GM19239 (cell line): ENCODE measurements around the gene MAGT1.
"Not testable (repeated sequence)": the region's sequence is repeated elsewhere in the genome, so short reads cannot be mapped to it uniquely, and the experiment has no call there.

ENCODE experiments used
- DNase-seq: peaks from one replicate; pipeline ENCODE4 v3.0.0; 2011; ENCODE audit warnings: low spot score; ENCODE audit not compliant: insufficient read length
- FAIRE-seq: peaks from 2 replicates; lab custom pipeline; 2011; peaks lifted over from hg19 to GRCh38; lab: Jason Lieb, UNC

The MAGT1 gene

DNA sequence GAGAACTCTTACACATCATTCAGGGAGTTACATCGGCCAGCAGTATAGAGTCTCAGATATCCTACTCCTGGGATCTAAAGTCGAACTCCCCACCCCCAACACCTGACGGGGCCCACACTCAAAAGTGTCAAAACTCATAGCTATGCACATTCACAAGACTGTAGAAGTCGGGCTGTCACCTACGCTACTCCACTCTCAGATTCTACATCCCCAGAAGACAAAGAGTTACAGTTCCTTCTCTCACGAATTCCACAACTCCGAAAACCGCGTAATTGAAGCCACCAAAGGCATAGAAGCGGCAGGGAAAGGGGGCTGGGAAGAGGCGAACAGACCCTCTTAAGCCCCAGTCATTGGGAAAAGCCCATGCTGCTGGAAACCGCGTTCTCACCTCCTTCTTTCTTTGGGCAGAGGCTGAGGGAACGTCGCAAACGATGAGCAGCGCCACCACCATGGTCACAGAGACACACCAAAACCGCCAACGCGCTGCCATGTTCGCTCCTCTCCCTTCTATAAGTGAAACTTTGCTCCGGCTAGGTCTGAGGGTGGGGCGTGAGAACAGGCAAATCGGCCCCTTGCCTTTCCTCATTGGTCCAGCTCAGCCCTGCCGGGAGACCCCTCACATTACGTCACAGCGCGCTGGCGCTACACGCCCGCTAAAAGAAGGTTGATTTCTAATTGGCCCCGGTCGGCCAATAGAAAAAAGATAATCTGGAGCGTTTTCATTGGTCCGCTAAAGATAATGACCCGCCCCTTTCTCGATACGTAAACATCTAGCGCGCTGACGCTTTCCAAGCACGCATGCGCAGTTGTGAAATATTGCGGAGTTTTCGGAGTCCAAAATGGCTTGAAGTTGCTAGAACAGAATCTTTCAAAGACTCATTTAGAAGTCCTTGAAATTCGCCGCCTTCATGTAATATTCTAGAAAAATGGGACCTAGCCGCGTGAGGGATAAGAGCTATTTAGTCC lies at the start of gene MAGT1:
TSS of gene MAGT1 (minus strand) at position 515 of the 966 bp plus-strand sequence. CDS start at position 490, 25 bp downstream.
- FAIRE-seq = peak; percentile 97
- peak; percentile 31 for DNase-seq

GRCh38 chrX:77945031-77945430 lies 49.8 kb upstream of the MAGT1 start:
- peak; percentile 11 for FAIRE-seq

DNA sequence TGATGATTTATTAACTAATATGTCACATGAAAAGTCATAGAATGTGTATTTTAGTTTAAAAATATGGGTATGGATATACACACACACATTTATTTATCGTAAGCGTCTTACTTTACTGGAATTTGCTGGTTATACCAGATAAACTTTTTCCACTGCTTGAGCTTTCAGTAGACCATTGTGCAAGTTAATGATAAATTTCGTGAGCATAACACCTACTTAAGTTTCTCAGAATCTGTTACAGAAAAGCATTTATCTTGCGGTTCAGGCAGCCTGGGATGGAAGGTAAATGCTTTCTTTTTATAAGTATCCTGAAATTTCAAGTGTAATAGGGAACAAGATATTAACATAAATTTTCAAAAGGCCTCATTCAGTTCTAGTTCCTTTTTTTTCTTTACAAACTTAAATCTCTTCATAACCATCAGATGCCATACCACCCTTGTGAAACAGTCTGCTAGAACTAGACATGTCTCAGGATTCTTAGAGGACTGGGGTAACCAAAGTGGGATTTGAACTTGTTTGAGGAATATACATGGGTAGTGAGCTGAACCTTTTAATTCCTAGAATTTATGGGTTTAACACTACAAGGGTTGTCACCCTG lies 42.9 kb upstream of the MAGT1 start:
- DNase-seq (no peak), FAIRE-seq (peak; percentile 66)

More at GRCh38 chrX:77945031-77945430, 49.8 kb upstream of the MAGT1 start:
- not testable (repeated sequence) for DNase-seq

DNA sequence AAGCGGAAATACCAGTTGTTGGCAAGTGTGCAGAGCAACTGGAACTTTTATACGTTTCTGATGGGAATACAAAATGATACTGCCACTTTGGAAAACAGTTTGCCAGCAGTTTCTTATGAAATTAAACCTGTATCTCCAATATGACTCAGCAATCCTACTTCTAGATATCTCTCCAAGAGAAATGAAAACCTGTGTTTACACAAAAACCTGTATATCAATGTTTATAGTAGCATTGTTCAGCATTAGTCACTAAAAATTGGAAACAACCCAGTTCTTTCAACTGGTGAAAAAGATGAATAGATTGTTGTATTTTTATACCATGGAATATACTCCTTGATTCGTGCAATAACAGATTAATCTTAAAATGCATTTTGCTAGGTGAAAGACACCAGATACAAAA lies 42.1 kb upstream of the MAGT1 start:
- DNase-seq (no peak), FAIRE-seq (no peak)

GRCh38 chrX:77936299-77936698 lies 41.1 kb upstream of the MAGT1 start:
- no peak for FAIRE-seq

GRCh38 chrX:77935886-77936285 lies 40.7 kb upstream of the MAGT1 start:
- DNase-seq = no peak
- FAIRE-seq = no peak

More at GRCh38 chrX:77936299-77936698, 41.1 kb upstream of the MAGT1 start:
- no peak for DNase-seq

DNA sequence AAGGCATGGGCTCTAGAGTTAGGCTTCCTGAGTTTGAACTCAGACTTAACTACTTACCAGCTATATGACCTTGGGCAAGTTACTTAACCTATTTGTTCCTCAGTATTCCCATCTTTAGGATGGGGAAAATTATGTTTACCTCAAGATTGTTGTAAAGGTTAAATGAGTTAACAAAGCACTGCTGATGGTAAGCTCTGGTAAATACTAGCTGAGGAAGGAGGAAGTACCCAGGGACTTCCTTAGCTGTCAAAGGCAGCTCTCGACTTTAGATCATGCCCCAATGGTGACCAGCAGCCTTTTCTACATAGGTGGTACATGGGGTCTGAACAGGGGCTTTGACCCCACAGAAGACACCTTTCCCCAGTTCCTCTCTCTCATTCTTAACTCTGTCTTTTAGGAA lies 35.3 kb upstream of the MAGT1 start:
- no peak for DNase-seq

DNA sequence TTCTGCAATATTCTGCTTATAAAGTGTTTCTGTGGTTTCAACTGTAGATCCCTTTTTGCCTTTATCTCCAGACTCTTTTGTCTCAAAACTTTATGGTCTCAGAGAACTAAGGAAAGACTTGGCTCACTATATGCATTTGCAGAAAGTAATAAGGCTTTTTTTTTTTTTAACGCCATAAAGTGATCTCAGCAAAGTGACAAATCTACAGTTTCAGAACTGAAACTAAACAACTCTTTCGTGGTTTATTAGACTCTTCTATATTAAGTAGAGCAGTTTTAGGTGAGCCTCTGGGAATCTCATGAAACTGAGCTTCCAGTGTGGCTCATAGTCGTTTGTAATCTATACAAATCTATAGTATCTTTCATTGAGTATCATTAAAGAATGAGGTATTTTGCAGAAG lies 30.5 kb upstream of the MAGT1 start:
- peak; percentile 81 for FAIRE-seq

More for the DNA sequence above, 35.3 kb upstream of the MAGT1 start:
- no peak for FAIRE-seq

GRCh38 chrX:77924320-77924859 lies 29.2 kb upstream of the MAGT1 start:
- DNase-seq (no peak), FAIRE-seq (peak; percentile 56)

More for the DNA sequence above, 30.5 kb upstream of the MAGT1 start:
- no peak for DNase-seq

DNA sequence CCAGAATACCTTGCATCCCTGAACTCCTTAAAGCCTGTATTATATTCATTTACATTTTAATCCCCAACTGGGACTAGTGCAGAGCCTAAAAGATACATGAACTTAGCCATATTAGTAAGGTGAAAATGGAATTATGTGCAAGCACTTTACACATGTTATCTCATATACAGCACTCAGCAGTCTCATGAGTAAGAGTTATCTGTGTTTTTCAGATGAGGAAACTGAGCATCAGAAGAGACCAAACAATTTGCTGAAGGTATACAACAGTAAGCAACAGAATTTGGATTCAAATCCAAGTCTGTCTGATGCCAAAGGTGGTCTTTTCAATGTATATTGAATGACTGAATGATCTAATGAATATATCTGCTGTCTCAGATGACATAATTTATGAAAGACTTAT lies 27.6 kb upstream of the MAGT1 start:
- DNase-seq (no peak), FAIRE-seq (peak; percentile 93)

DNA sequence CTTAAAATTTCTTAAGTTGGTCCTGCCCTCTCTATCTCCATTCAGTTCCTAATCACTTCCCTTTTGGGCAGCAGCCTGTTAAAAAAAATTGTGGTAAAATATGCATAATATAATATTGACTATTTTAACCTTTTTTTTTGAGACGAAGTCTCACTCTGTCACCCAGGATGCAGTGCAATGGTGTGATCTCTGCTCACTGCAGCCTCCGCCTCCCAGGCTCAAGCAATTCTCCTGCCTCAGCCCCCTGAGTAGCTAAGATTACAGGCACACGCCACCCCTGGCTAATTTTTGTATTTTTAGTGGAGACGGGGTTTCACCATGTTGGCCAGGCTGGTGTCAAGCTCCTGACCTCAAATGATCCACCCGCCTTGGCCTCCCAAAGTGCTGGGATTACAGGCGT lies 24.1 kb upstream of the MAGT1 start:
- FAIRE-seq, DNase-seq: not testable (repeated sequence)

DNA sequence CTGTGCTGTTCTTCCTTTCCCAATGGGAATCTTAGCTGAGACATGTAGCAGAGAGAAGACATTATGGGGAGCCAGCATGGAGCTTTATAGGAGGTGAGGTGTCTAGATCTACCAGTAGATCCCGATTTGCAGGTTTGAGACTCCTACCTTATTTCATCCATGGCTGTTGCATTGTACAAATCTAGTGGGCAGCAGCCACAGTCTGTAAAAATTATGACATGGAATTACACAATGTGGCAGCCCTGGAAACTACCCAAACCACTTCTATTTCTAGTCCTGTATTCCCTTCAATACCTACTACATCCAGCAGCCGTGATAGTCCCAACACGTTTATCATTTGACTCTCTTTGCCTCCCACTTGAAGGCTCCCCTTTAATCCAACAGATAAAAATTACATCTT lies 23.3 kb upstream of the MAGT1 start:
- peak; percentile 14 for FAIRE-seq
- no peak for DNase-seq

DNA sequence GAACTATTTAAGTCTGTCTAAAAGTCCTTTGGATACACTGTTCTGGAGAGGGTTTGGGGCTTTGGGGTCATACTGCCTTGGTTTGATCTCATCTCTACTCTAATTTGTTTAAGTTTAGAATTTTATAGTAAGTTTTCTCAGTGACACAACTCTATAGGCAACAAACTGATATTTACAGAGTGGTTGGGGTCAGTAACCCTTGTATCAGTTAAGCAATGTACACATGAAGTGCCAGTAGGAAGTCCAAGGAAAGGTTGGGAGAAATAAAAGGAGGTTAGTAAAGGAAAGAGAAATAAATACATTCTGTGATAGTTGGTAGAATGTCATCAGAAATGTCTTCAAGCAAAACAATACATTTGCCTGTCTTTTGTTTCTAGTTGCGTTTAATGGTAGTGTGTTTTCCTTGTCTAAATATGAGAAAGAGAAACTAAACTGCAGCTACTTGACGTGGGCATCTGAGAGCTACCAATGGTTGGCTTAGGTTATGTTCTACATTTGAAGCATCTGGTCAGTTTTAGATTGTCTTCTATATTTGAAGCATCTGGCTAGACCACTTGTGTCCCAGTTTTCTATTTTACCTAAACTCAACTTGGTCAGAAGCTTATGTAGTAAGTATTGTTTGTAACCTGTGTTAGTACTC lies 22.2 kb upstream of the MAGT1 start:
- DNase-seq = no peak
- peak; percentile 85 for FAIRE-seq

DNA sequence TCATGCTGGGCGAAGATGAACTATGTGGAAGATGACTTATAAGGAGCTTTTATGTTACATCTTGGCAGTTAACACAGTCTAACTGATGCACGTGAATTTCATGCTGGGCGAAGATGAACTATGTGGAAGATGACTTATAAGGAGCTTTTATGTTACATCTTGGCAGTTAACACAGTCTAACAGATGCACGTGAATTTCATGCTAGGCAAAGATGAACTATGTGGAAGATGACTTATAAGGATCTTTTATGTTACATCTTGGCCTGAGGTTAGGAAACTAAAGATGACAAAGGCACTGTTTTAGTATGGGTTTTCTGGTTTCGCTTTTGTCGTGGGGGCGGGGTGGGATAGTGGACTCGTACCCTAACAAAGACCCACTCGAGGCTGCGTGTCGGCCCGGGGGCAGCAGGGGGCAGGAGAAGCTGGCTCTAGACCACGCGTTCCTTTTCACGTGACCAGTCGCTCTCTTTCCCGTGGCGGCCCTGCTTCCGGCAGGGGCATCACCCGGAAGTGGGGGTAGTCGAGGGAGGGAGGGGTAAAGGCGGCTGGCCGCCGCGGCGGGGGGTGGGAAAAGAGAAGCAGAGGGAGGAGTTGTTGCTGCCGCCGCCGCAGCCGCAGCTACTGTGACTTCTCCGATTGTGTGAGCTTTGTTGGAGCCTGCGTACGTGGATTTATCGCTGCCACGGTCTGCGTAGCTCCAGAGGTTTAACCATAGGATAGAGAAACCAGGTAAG lies 15.0 kb upstream of the MAGT1 start, which contains the start of gene ATP7A:
TSS of gene ATP7A (plus strand) at position 586 of the 733 bp plus-strand sequence. CDS start 60,949 bp downstream, outside the sequence.
- DNase-seq = peak; percentile 38

GRCh38 chrX:77901506-77901905 lies 6.3 kb upstream of the MAGT1 start:
- FAIRE-seq (no peak), DNase-seq (no peak)

More for the DNA sequence above, 15.0 kb upstream of the MAGT1 start, which contains the start of gene ATP7A:
- FAIRE-seq = peak; percentile 85

DNA sequence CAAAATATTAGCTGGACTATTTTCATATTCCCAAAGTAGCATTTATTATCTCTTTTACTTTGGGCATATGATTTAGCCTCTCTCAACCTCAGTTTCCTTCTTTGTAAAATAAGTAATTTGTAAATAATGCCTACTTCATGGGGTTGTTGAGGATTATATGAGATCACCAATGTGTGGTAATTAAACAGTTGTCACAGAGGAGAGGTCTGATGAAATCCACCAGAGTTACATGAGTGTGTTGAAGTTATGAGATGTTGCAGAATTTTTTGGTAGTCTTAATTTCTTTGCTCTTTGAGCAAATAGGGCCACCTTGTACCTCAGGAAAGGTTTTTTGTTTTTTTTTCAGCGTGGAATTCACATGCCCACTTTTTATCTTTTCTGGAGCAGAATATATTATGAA lies 5.5 kb upstream of the MAGT1 start:
- FAIRE-seq (no peak), DNase-seq (no peak)

- FAIRE-seq = peak; percentile 98
These were observed 4.0 kb upstream of the MAGT1 start, which contains the start of gene COX7B for GRCh38 chrX:77899081-77899828. COX7B (plus strand) TSS chrX:77899468; CDS start chrX:77899554, 86 bp downstream.

GRCh38 chrX:77893713-77894112 lies 1.5 kb downstream of the MAGT1 start:
- FAIRE-seq (no peak), DNase-seq (no peak)

More at GRCh38 chrX:77899081-77899828, 4.0 kb upstream of the MAGT1 start, which contains the start of gene COX7B:
- peak; percentile 7 for DNase-seq

- FAIRE-seq (no peak), DNase-seq (no peak)
These were observed 2.3 kb downstream of the MAGT1 start for GRCh38 chrX:77892887-77893286.
